ENCODE measurements around the gene RPS27L.

DNA sequence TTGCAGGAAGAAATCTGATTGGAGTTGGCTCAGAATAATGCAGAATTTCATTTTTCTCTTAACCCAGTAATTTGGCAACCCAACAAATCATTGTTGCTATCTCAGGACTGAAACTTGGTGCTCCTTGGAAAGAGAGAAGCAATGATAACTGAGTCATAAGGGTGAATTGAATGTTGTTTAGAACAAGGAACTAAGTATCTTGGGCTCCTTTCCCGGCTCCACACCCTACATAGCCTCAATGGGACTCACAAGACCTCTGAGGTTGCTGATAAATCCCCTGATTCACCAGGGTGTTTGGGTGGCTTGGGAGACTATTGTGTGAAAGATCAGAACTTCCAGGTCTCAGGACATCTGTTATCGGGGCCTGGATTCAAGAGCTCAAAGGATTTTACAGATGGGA, 24.4 kb upstream of the RPS27L start:
- TF ChIP-seq POLR2AphosphoS5 (IDR thresholded peaks at IDR 0.05; ENCODE audit: borderline replicate concordance, low read depth, low read length) (no peak), FOXP2 (optimal IDR thresholded peaks at IDR 0.05; ENCODE audit: control extremely low read depth, extremely low read length, insufficient read depth) (no peak), EZH2 (IDR thresholded peaks at IDR 0.05) (no peak)
